Medulla oblongata (tissue), 1 donor: Measurements from ENCODE around the gene SLC12A1.

Source experiments
- DNase-seq: peaks from one replicate; pipeline ENCODE4 v3.0.0-alpha.2; 2015; ENCODE audit errors: extremely low spot score

Gene SLC12A1

DNA sequence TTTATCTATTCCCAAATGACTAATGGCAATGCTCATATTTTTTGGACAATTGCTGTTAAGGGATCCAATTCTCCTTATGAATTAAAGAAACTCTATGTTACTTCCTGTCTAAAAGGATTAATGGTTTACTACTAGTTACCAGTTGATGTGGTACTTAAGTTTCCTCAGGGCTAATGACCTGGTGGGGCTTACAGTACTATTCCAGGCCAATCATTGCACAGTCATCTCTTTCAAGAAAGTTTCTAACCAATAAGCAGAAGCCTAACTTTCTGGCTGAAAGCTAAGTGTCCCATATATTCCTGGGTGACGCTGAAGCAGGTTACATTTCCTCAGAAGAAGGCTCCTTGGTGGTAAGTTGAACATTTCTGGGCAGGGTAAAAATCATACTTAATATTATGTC is at the start of gene SLC12A1:
TSS of gene SLC12A1 (plus strand) at position 322 of the 400 bp plus-strand sequence. CDS start 1,418 bp downstream, outside the sequence.
- no peak for DNase-seq

DNA sequence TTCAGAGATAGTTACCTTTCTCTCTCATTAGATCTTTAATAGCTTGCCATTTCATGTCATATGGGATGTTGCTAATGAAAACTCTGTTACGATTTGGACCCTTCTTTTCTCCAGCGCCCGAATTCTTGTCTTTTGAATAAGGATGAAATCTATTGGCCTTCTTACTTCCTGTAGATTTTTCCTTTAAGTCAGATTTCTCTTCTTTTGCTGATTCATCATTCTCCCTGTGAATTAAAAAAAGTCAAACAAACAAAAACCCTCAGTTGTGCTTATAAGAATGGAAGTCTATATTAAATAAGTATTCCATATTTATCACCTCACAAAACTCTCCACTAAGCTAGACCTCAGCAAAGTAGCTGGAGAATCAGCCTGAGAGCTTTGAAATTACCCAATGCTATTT is 37.5 kb upstream of the SLC12A1 start:
- DNase-seq, result no peak

GRCh38 chr15:48170981-48171380 is 35.1 kb upstream of the SLC12A1 start:
- DNase-seq, result peak; percentile 23

DNA sequence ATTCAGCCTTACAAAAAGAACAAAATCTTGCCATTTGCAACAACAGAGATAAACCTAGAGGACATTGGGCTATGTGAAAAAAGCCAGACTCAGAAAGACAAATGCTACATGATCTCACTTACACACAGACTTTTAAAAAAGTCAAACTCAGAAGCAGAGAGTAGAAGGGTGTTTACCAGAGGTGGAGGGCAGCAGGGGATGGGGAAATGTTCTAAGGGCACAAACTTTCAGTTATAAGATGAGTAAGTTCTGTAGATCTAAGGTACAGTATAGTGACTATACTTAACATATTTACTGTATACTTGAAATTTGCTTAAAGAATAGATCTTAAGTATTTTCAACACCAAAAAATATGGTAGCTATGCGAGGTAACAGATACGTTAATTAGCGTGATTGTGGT is 31.0 kb upstream of the SLC12A1 start:
- no peak for DNase-seq

DNA sequence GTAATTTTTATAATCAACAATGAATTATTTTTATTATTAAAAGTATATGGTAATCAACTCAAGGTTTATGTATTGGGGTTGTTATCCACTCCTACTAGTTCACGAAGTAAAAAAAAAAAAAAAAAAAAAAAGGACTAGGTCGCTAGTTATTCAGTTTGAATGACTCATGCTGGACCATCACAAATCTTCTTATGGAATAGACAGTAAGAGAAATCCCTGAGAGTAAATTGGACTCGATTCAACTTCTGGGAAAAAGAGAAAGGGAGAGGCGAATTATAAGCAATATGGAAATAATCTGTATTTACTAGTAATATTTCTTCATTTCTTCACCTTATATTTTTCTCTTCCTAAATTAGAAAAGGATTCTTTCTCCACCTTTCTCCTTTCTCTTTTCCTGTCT is 30.0 kb upstream of the SLC12A1 start:
- no peak for DNase-seq

GRCh38 chr15:48176957-48177356 is 29.1 kb upstream of the SLC12A1 start:
- DNase-seq, result peak; percentile 4

- peak; percentile 65 for DNase-seq
Measured at GRCh38 chr15:48177383-48177765, 28.7 kb upstream of the SLC12A1 start.

GRCh38 chr15:48177766-48178647 is 28.1 kb upstream of the SLC12A1 start, which contains the start of gene MYEF2:
Gene MYEF2, minus strand, starts transcription at chr15:48178295. Its CDS starts 58 bp downstream, at chr15:48178237.
- DNase-seq, result peak; percentile 71

DNA sequence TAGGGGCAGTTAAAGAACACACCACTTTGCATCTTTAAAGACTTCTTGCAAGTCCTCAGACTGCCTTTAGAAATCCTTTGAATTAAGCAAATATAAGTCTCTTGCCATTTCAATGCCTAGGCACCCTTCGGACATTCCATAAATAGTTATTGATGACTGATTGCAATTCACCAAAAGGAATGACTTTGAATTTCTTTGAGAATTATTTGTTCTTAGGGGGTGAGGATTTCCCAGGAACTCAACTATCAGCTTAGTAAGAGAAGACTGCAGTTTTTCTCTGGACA is 27.5 kb upstream of the SLC12A1 start:
- peak; percentile 27 for DNase-seq

- no peak for DNase-seq
Measured at GRCh38 chr15:48182749-48183148, 23.4 kb upstream of the SLC12A1 start.

GRCh38 chr15:48185529-48185928 is 20.6 kb upstream of the SLC12A1 start:
- DNase-seq, result no peak

- no peak for DNase-seq
Measured at GRCh38 chr15:48186271-48186670, 19.8 kb upstream of the SLC12A1 start.

DNA sequence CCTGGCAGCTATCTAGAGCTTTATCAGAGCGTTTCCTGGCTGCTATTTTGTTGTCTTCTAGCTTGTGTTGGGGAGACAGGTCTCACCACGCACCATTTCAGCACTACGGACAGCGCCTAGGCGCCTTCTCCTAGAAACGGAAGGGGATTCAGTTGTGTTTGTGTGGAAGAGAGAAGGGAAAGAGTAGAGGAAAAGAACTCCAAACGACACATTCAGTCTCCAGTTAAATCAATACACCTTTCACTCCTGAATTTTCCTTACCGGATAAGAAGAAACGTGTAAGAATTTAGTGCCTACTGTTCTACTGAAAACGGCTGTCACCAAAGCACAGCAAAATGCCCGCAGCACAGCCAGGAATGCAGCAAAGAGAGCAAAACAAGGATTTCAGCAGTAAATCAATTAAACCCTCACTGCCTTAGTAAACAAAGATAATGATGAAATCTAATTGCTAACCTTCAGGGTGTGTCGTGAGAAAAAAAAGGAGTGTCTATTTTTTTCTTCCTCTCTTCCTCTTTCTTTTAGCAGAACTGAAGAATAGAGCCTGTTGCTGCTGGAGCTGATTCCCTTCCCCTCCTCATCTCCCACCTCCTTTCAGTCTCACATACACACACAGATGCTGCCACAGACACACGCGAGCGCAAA is 15.0 kb upstream of the SLC12A1 start:
- DNase-seq, result peak; percentile 78

- DNase-seq, result no peak
Measured at GRCh38 chr15:48191574-48192225, 14.4 kb upstream of the SLC12A1 start, which contains the start of gene CTXN2. Gene CTXN2, plus strand, starts transcription at chr15:48191665. Its CDS starts 9,636 bp downstream, at chr15:48201301.

DNA sequence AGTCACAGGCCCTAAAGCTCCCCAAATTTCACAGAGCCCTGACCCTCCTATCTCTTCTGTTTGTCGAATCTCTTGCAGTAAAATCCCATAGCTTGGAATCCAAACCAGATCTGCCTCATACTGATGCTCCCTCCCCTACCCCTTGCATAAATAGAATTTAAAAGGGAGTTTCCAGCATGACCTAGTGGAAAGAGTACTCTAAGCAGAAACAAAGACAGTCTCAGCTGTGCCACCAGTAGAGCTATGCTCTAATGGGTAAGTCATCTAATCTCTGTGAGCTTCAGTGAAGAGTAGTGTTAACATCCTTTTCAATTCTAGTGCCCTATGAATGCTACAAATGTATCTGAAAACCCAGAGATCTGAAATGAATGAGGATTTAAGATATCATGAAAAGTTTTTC is 4.0 kb upstream of the SLC12A1 start:
- no peak for DNase-seq

DNA sequence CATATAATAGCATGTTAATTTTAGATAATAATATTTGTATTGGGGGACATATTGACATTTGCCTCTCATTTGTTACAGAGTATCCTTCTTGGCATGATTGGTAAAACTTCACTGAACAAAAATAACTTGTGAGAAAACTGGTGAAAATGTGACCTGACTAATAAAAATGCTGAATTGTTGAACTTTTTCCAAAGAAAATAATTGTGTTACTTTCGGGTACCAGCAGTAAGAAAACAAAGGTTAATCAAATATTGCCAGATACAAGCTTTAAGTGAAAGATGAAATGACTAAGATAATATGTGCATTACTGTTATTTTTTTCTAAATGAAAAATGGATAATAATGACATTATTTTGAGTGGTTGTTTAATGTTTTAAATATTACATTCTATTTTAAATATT is 15.2 kb downstream of the SLC12A1 start:
- no peak for DNase-seq

DNA sequence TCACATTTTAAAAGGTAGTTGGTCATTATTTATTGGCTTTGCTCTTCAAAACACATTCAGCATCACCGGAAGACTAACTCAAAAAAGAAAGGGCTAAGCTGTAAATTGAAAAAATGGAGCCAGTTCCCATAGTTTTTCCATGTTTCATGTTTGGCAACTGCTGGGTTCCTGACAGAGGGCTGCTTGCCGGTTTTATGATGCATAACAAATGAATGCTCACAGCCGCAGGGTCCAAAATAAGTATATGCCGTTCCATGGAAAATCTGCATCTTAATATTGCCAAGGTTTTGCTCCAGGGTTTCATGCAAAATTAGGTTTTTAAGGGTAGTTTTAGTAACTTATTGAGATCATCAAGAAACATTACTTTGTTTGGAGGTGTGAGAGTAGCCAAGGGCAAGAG is 15.8 kb downstream of the SLC12A1 start:
- DNase-seq, result no peak

DNA sequence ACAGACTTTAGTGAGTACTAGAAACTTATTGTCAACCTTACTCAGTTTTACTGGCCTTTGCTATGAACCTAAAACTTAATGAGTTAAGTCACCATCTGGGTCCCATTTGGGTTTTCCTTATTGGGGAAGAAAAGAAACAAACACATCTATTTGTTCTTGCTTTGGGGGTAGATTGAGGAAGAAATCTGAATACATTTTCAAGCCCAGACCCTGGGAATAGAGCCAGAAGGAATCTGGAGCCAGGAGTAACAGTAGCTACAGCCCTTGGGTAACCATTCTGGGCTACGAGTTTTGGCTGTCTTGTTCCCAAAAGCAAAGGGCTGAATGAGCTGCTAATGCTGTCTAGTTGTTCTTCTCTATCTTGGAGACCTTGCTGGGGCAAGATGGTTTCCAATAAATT is 16.5 kb downstream of the SLC12A1 start:
- no peak for DNase-seq

- DNase-seq, result no peak
Measured at GRCh38 chr15:48225771-48226170, 19.7 kb downstream of the SLC12A1 start.

DNA sequence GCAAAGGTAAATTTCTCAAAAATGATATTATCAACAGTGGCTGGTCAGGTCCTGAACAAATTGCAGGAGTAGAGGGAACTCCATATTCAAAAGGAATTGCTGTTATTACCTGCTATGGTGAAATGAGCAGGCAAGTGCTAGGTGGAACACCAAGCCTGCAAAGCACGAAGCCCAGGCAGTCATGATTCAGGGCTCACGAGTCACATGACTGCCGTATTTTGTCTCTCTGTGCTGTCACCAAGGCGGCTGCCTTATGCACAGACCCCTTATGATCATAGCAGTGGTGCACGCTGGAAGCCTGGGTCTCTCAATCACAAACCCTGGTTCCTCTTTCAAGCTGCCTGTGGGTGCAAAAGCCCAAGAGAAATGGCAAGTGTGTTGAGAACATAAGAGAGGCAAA is 24.4 kb downstream of the SLC12A1 start:
- DNase-seq, result no peak

DNA sequence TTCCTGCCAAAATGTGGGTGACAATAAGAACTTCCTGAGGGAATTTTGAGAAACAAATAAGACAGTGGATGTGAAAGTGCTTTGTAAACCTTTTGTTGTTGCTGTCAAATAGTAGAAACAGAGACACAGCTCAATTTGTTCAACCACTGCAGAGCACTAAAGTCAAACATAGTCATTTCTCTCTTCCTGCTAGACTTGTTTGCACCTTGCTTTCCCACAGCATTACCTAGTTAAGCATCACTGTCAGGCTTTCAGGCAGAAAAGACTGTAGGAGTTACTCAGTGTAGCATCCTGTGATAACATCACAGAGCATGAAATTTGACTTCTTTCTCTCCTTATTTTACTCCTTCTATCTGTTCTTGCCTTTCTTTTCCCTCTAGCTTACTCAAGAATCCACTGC is 27.1 kb downstream of the SLC12A1 start:
- DNase-seq, result no peak

GRCh38 chr15:48239334-48239733 is 33.2 kb downstream of the SLC12A1 start:
- DNase-seq, result no peak

GRCh38 chr15:48242015-48242414 is 35.9 kb downstream of the SLC12A1 start:
- no peak for DNase-seq
